Keratinocyte (primary cell): ENCODE results near the gene ZHX3. TPM values are rescaled to one million over a fixed set of nuclear protein-coding genes. Genes with fewer than 3 reads are reported as not detected.

Source experiments
- DNase-seq: peaks from one replicate; pipeline ENCODE4 v3.0.0-alpha.2; 2011; ENCODE audit warnings: low read depth, missing footprints, low spot score
- FAIRE-seq: peaks from 2 replicates; lab custom pipeline; 2011; peaks lifted over from hg19 to GRCh38; lab: Jason Lieb, UNC
- H2AFZ ChIP-seq: 2 replicates; pipeline ENCODE4 v1.6.0; 2012; ENCODE audit warnings: low read length, control low read depth, inconsistent platforms; ENCODE audit not compliant: control insufficient read depth
- H3K27ac ChIP-seq: 2 replicates; pipeline ENCODE4 v1.5.1; 2011; ENCODE audit warnings: low read length; ENCODE audit not compliant: control insufficient read depth, insufficient read depth
- H3K27me3 ChIP-seq: 3 replicates; pipeline ENCODE4 v1.6.0; 2011; ENCODE audit warnings: low read length; ENCODE audit not compliant: control insufficient read depth, insufficient read depth; ENCODE audit errors: extremely low read depth
- H3K36me3 ChIP-seq, 2 experiments: 2 replicates in 1 of 2; 3 replicates in 1 of 2; pipeline ENCODE4 v1.5.1; 2011; ENCODE audit warnings: low read length in 2 of 2, mild to moderate bottlenecking in 1 of 2; ENCODE audit not compliant: control insufficient read depth in 2 of 2, insufficient read depth in 2 of 2; ENCODE audit errors: extremely low read depth in 1 of 2
- H3K4me1 ChIP-seq: 3 replicates; pipeline ENCODE4 v1.5.1; 2011; ENCODE audit warnings: low read length; ENCODE audit not compliant: control insufficient read depth, insufficient read depth; ENCODE audit errors: extremely low read depth
- H3K4me2 ChIP-seq: 3 replicates; pipeline ENCODE4 v1.6.0; 2011; ENCODE audit warnings: low read depth, low read length; ENCODE audit not compliant: control insufficient read depth, insufficient read depth; ENCODE audit errors: extremely low read depth
- H3K4me3 ChIP-seq, 3 experiments: fragments of 200-600 bp in 1 of 3; sonication (generic) in 1 of 3; 2 replicates in 2 of 3; 3 replicates in 1 of 3; pipeline ENCODE4 v1.5.1; 2011 to 2016; ENCODE audit warnings: low read length in 3 of 3, mild to moderate bottlenecking in 3 of 3, control low read depth in 2 of 3, inconsistent platforms in 1 of 3, low read depth in 1 of 3, mixed read lengths in 1 of 3, mixed run types in 1 of 3, moderate library complexity in 1 of 3; ENCODE audit not compliant: control insufficient read depth in 2 of 3, insufficient read depth in 2 of 3; ENCODE audit errors: extremely low read depth in 1 of 3
- H3K79me2 ChIP-seq: 2 replicates; pipeline ENCODE4 v1.6.0; 2012; ENCODE audit warnings: low read length; ENCODE audit not compliant: control insufficient read depth, insufficient read depth
- H3K9ac ChIP-seq: 3 replicates; pipeline ENCODE4 v1.6.0; 2011; ENCODE audit warnings: low read length; ENCODE audit not compliant: control insufficient read depth, insufficient read depth; ENCODE audit errors: extremely low read depth
- H3K9me1 ChIP-seq: 3 replicates; pipeline ENCODE4 v1.6.0; 2011; ENCODE audit warnings: low read length; ENCODE audit not compliant: control insufficient read depth, insufficient read depth; ENCODE audit errors: extremely low read depth
- H3K9me3 ChIP-seq: 2 replicates; pipeline ENCODE4 v1.5.1; 2012; ENCODE audit warnings: low read depth, low read length; ENCODE audit not compliant: control insufficient read depth
- H4K20me1 ChIP-seq: 3 replicates; pipeline ENCODE4 v1.6.0; 2011; ENCODE audit warnings: low read length; ENCODE audit not compliant: control insufficient read depth, insufficient read depth; ENCODE audit errors: extremely low read depth
- EZH2 ChIP-seq: IDR thresholded peaks from one replicate; pipeline ENCODE4 v1.6.1; 2012; ENCODE audit warnings: inconsistent platforms, mild to moderate bottlenecking, low read length, moderate library complexity
- dilution Hi-C: fragments of 300-500 bp; cut with MboI; formaldehyde crosslinking; loops from one replicate; pipeline ENCODE4 v1.7.0; 2020; ENCODE audit warnings: low sequenced_read_pairs; ENCODE audit not compliant: extremely low pct_ligation_motif_present
- polyA plus RNA-seq, 5 experiments: library from polyadenylated mRNA; depleted of rRNA in 3 of 5; stranded (reverse) in 3 of 5; stranded (forward) in 1 of 5; unstranded in 1 of 5; fragments of >200 nt; gene quantifications; 1 replicate in 1 of 5; 2 replicates in 3 of 5; 3 replicates in 1 of 5; pipeline versions ENCODE4 v1.2.1 to v1.2.3, GENCODE V29; 2011 to 2012; ENCODE audit warnings: missing spikeins in 2 of 5, low read depth in 1 of 5, low replicate concordance in 1 of 5
- TF ChIP-seq, protein P1 (sequence below), 3 experiments: IDR thresholded peaks in 1 of 3; conservative IDR thresholded peaks in 1 of 3; optimal IDR thresholded peaks in 1 of 3; 2 replicates in 2 of 3; 3 replicates in 1 of 3; pipeline versions ENCODE3 to v1.5.1; 2011; ENCODE audit warnings: low read length in 3 of 3, mild to moderate bottlenecking in 3 of 3, moderate library complexity in 2 of 3, control low read depth in 1 of 3, inconsistent platforms in 1 of 3; ENCODE audit not compliant: insufficient read depth in 2 of 3; ENCODE audit errors: extremely low read depth in 1 of 3

Gene ZHX3
- polyA plus RNA-seq, 1 donor (not counting 4 experiments of a cell fraction or from before 2014, with no cell fraction given) = 16.5 TPM

- H3K9me3 ChIP-seq = no peaks in the 10 kb centered on the region
- TF ChIP-seq EZH2 = no peak
- TF ChIP-seq, protein P1, sequence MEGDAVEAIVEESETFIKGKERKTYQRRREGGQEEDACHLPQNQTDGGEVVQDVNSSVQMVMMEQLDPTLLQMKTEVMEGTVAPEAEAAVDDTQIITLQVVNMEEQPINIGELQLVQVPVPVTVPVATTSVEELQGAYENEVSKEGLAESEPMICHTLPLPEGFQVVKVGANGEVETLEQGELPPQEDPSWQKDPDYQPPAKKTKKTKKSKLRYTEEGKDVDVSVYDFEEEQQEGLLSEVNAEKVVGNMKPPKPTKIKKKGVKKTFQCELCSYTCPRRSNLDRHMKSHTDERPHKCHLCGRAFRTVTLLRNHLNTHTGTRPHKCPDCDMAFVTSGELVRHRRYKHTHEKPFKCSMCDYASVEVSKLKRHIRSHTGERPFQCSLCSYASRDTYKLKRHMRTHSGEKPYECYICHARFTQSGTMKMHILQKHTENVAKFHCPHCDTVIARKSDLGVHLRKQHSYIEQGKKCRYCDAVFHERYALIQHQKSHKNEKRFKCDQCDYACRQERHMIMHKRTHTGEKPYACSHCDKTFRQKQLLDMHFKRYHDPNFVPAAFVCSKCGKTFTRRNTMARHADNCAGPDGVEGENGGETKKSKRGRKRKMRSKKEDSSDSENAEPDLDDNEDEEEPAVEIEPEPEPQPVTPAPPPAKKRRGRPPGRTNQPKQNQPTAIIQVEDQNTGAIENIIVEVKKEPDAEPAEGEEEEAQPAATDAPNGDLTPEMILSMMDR (optimal IDR thresholded peaks at IDR 0.05 in 1 of 3, IDR thresholded peaks at IDR 0.05 in 1 of 3, conservative IDR thresholded peaks at IDR 0.05 in 1 of 3; ENCODE audit: extremely low read depth in 1 of 3, insufficient read depth in 2 of 3, low read length in 3 of 3) = no peak
- no peaks in the 10 kb centered on the region for H4K20me1 ChIP-seq
- peaks cover 55% of the 10 kb centered on the region for H3K4me1 ChIP-seq
- H2AFZ ChIP-seq = no peak overlapping the region
- H3K79me2 ChIP-seq = peaks cover 2% of the 10 kb centered on the region
- dilution Hi-C loops = no loop called here
- no peak overlapping the region for H3K4me3 ChIP-seq
- no peak overlapping the region for H3K9ac ChIP-seq
- no peak for DNase-seq
- H3K27me3 ChIP-seq = no peaks in the 10 kb centered on the region
- peaks cover 28 to 42% of the 10 kb centered on the region in 2 experiments for H3K36me3 ChIP-seq
- no peak overlapping the region for H3K4me2 ChIP-seq
- no peak overlapping the region for H3K27ac ChIP-seq
- FAIRE-seq = no peak
- H3K9me1 ChIP-seq = peaks cover 4% of the 10 kb centered on the region
Observed at GRCh38 chr20:41174373-41174772, 143.2 kb downstream of the ZHX3 start.

DNA sequence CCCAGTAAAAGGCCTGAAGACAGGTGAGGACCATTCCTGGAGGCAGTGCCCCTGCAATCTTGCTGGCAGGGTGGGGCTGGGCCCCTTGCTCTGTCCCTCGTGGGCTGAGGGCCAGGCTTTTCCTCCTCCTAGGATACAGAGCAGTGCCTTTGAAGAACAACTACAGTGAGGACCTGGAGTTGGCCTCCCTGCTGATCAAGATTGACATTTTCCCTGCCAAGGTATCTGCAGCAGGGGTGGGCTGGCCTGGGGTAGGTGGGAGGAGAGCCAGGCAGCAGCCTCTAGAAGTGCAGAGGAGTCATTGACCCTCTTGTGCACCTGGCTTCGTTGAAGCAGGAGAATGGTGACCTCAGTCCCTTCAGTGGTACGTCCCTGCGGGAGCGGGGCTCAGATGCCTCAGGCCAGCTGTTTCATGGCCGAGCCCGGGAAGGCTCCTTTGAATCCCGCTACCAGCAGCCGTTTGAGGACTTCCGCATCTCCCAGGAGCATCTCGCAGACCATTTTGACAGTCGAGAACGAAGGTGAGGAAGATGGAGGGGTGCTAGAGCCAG lies 143.7 kb downstream of the ZHX3 start:
- Histone ChIP-seq H3K79me2 (peaks cover 2% of the 10 kb centered on the region), H2AFZ (no peak overlapping the region), H3K9ac (no peak overlapping the region), H3K36me3 (peaks cover 32 to 46% of the 10 kb centered on the region in 2 experiments), H3K4me3 (no peak overlapping the region), H3K4me2 (no peak overlapping the region), H3K27ac (no peak overlapping the region), H4K20me1 (no peaks in the 10 kb centered on the region), H3K27me3 (no peaks in the 10 kb centered on the region), H3K9me1 (peaks cover 5% of the 10 kb centered on the region), H3K9me3 (no peaks in the 10 kb centered on the region), H3K4me1 (peaks cover 58% of the 10 kb centered on the region)
- TF ChIP-seq, protein P1 (optimal IDR thresholded peaks at IDR 0.05 in 1 of 3, IDR thresholded peaks at IDR 0.05 in 1 of 3, conservative IDR thresholded peaks at IDR 0.05 in 1 of 3; ENCODE audit: extremely low read depth in 1 of 3, insufficient read depth in 2 of 3, low read length in 3 of 3) = no peak
- TF ChIP-seq EZH2 = no peak
- DNase-seq (no peak), FAIRE-seq (no peak)
- dilution Hi-C loops = no loop called here
